Activated T-cell treated with anti-CD3 and anti-CD28 coated beads, Interleukin-2, amount 50 U/mL, for 24 hours (primary cell): ENCODE data around the gene CLASP1.

Source experiments
- DNase-seq: peaks from one replicate; pipeline ENCODE4 v3.0.0-alpha.2; 2020
- H3K27ac Mint-ChIP-seq: 2 replicates; pipeline ENCODE4 v1.8.0; 2020; ENCODE audit warnings: mild to moderate bottlenecking, mixed read lengths
- H3K27me3 Mint-ChIP-seq: 2 replicates; pipeline ENCODE4 v1.8.0; 2020; ENCODE audit warnings: mixed read lengths
- H3K36me3 Mint-ChIP-seq: 2 replicates; pipeline ENCODE4 v1.8.0; 2020; ENCODE audit warnings: low read depth, mixed read lengths
- H3K4me1 Mint-ChIP-seq: 2 replicates; pipeline ENCODE4 v1.8.0; 2020; ENCODE audit warnings: low read depth, mixed read lengths
- H3K4me3 Mint-ChIP-seq: 2 replicates; pipeline ENCODE4 v1.8.0; 2020; ENCODE audit warnings: mild to moderate bottlenecking, moderate library complexity, mixed read lengths
- H3K9me3 Mint-ChIP-seq: 2 replicates; pipeline ENCODE4 v1.8.0; 2020; ENCODE audit warnings: mixed read lengths

CLASP1 gene

DNA sequence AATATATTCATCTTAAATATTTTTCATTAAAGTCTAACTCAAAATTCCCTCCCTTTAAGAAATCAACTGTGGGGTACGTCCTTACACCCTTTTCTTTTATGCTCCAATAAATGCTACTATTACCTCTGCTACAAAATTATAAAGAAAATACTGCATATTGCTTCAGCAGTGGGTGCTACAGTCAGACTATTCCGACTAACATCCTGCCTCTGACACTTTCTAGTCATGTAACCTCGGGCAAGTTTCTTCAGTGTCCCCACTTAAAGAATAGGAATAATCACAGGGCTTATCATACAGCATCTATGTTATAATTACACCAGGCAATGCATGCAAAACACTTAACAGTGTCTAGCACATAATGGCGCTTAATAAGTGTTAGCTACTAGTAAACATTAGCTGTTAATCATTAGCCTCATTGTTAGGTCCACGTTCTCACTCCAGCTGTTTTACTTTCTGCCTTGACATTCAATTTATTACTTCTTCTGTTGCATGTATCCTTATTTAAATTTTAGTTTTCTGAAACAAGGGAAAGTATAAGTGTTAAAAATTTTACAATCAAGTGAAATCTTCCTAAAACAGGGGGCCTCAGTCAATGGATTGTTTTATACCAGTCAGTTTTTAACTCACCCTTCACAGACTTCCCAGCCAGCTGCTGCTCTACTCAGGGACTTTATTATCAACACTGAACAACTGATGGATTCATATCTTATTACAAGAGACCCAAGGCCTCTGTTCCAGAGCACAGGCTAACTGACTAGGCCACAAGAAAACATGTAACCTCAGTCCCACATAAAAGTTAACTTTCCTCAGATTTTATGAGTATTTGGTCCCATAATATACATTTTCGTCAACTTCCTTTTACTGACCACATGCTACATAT, 54.0 kb downstream of the CLASP1 start:
- Mint-ChIP-seq H3K27me3 (no peaks in the 10 kb centered on the region), H3K36me3 (peaks cover 20% of the 10 kb centered on the region), H3K4me1 (peaks cover 52% of the 10 kb centered on the region), H3K27ac (peak overlapping the region; percentile 5), H3K4me3 (no peak overlapping the region), H3K9me3 (no peaks in the 10 kb centered on the region)
- no peak for DNase-seq

GRCh38 chr2:121591199-121591598, 58.1 kb downstream of the CLASP1 start:
- H3K4me3 Mint-ChIP-seq, result no peak overlapping the region
- no peak for DNase-seq
- peaks cover 30% of the 10 kb centered on the region for H3K4me1 Mint-ChIP-seq
- no peaks in the 10 kb centered on the region for H3K27me3 Mint-ChIP-seq
- no peaks in the 10 kb centered on the region for H3K9me3 Mint-ChIP-seq
- H3K36me3 Mint-ChIP-seq, result peaks cover 30% of the 10 kb centered on the region
- H3K27ac Mint-ChIP-seq, result no peak overlapping the region

DNA sequence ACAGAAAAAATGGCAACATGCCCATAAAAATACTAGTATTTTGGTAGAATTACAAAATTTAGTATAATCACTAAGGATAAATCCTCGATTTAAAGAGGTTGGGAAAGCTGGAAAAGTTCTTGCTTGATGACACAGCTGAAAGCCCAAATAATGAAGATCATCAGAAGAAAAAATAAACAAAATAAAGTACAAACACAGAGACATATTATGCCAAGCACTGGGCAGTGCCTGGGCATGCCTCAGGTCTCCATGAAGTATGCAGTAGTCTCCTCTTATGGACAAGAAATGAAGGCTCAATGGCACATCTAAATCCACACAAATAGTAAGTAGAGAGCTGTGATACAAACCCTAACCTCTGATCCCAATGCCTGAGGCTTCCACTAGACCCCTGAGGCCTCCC, 60.9 kb downstream of the CLASP1 start:
- H3K4me1 Mint-ChIP-seq, result peaks cover 33% of the 10 kb centered on the region
- DNase-seq, result no peak
- no peaks in the 10 kb centered on the region for H3K9me3 Mint-ChIP-seq
- peaks cover 27% of the 10 kb centered on the region for H3K36me3 Mint-ChIP-seq
- H3K27ac Mint-ChIP-seq, result no peak overlapping the region
- H3K27me3 Mint-ChIP-seq, result no peaks in the 10 kb centered on the region
- no peak overlapping the region for H3K4me3 Mint-ChIP-seq

DNA sequence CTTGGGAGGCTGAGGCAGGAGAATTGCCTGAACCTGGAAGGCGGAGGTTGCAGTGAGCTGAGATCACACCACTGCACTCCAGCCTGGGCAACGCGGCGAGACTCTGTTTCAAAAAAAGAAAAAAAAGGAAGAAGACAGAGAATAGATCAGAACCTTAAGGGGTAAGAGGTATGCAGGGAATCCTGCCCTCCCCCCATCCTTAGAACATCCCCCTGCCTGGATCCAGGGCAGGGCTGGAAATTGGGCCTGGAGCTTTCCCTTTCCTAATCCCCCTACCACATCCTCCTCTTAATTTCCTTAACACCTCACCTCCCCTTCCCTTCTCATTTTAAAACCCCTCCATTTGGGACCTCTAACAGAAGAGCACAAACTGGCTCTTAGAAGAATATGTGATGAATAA, 62.1 kb downstream of the CLASP1 start:
- Mint-ChIP-seq H3K4me1 (peaks cover 34% of the 10 kb centered on the region), H3K27me3 (no peaks in the 10 kb centered on the region), H3K4me3 (no peak overlapping the region), H3K27ac (no peak overlapping the region), H3K9me3 (no peaks in the 10 kb centered on the region), H3K36me3 (peaks cover 25% of the 10 kb centered on the region)
- DNase-seq, result no peak

DNA sequence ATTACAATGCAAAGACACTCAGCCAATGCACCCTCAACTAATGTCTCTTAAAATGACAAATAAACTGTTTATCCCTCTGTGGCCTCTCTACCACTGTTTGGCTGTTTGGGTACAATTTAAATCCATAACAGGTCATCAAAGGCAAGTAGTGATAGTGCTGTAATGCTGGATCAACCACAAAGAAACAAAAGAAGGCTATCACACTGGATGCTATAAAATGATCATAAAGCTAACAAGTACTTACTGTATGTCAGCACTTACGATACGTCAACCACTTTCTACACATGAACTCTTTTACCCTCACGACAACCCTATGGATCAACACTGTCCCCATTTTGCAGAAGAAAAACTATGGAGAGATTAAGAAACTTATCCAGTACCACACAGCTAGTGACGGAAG, 64.5 kb downstream of the CLASP1 start:
- no peak for DNase-seq
- H3K4me3 Mint-ChIP-seq, result no peak overlapping the region
- H3K9me3 Mint-ChIP-seq, result no peaks in the 10 kb centered on the region
- peaks cover 19% of the 10 kb centered on the region for H3K36me3 Mint-ChIP-seq
- H3K27ac Mint-ChIP-seq, result no peak overlapping the region
- peaks cover 31% of the 10 kb centered on the region for H3K4me1 Mint-ChIP-seq
- no peaks in the 10 kb centered on the region for H3K27me3 Mint-ChIP-seq

- Mint-ChIP-seq H3K4me3 (no peak overlapping the region), H3K27me3 (no peaks in the 10 kb centered on the region), H3K9me3 (no peaks in the 10 kb centered on the region), H3K4me1 (peaks cover 31% of the 10 kb centered on the region), H3K27ac (peak overlapping the region; percentile 22), H3K36me3 (peaks cover 7% of the 10 kb centered on the region)
- no peak for DNase-seq
Measured at GRCh38 chr2:121583555-121583954, 65.7 kb downstream of the CLASP1 start.

GRCh38 chr2:121582272-121582671, 67.0 kb downstream of the CLASP1 start:
- Mint-ChIP-seq H3K27ac (no peak overlapping the region), H3K9me3 (no peaks in the 10 kb centered on the region), H3K36me3 (peaks cover under 1% of the 10 kb centered on the region), H3K4me3 (no peak overlapping the region), H3K4me1 (peaks cover 35% of the 10 kb centered on the region), H3K27me3 (no peaks in the 10 kb centered on the region)
- no peak for DNase-seq

DNA sequence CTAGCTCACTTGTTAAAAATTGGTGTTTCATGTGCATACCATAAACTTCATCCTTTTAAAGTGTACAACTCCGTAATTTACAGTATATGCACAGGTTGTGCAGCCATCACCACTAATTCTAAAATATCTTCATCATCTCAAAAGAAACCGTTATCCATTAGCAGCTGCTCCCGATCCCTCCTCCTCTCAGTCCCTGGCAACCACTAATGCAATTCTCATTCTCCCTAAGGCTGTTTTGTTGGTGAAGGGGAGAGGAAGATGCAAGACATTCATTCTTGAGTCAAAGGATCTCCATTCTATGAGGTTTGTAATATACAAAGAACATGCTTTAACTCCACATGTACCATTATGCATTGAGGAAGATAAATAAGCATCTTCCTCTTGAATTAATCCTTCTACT, 70.0 kb downstream of the CLASP1 start:
- no peaks in the 10 kb centered on the region for H3K9me3 Mint-ChIP-seq
- H3K27me3 Mint-ChIP-seq, result no peaks in the 10 kb centered on the region
- DNase-seq, result no peak
- H3K27ac Mint-ChIP-seq, result peak overlapping the region; percentile 6
- H3K4me3 Mint-ChIP-seq, result no peak overlapping the region
- peaks cover 39% of the 10 kb centered on the region for H3K4me1 Mint-ChIP-seq
- no peaks in the 10 kb centered on the region for H3K36me3 Mint-ChIP-seq

DNA sequence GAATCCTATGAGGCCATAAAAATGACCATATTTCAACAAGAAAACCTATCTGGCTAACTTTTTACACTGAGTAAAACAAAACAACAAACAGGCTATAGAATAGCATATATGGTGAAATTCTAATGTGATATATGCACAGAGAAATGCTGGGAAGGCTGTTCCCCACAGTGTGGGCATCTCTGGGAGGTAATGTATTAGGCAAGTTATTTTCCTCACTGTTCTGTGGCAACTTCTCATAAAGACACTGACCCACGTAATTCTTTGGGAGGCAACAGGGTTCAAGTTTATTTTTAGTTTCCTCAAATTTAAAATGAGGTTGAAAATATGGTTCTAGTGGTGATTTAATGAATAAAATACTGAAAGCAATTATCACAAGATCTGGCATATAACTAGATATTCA, 71.9 kb downstream of the CLASP1 start:
- peaks cover 32% of the 10 kb centered on the region for H3K4me1 Mint-ChIP-seq
- no peak for DNase-seq
- H3K4me3 Mint-ChIP-seq, result no peak overlapping the region
- no peaks in the 10 kb centered on the region for H3K27me3 Mint-ChIP-seq
- peaks cover 6% of the 10 kb centered on the region for H3K36me3 Mint-ChIP-seq
- H3K9me3 Mint-ChIP-seq, result no peaks in the 10 kb centered on the region
- no peak overlapping the region for H3K27ac Mint-ChIP-seq

GRCh38 chr2:121576263-121576662, 73.0 kb downstream of the CLASP1 start:
- Mint-ChIP-seq H3K4me3 (no peak overlapping the region), H3K4me1 (peaks cover 37% of the 10 kb centered on the region), H3K9me3 (no peaks in the 10 kb centered on the region), H3K36me3 (peaks cover 10% of the 10 kb centered on the region), H3K27ac (no peak overlapping the region), H3K27me3 (no peaks in the 10 kb centered on the region)
- no peak for DNase-seq

- no peak for DNase-seq
- H3K9me3 Mint-ChIP-seq, result no peaks in the 10 kb centered on the region
- H3K27ac Mint-ChIP-seq, result no peak overlapping the region
- no peak overlapping the region for H3K4me3 Mint-ChIP-seq
- no peaks in the 10 kb centered on the region for H3K27me3 Mint-ChIP-seq
- peaks cover 10% of the 10 kb centered on the region for H3K36me3 Mint-ChIP-seq
- peaks cover 36% of the 10 kb centered on the region for H3K4me1 Mint-ChIP-seq
Measured at GRCh38 chr2:121575800-121576199, 73.5 kb downstream of the CLASP1 start.

GRCh38 chr2:121570667-121571055, 78.6 kb downstream of the CLASP1 start:
- peaks cover 16% of the 10 kb centered on the region for H3K36me3 Mint-ChIP-seq

DNA sequence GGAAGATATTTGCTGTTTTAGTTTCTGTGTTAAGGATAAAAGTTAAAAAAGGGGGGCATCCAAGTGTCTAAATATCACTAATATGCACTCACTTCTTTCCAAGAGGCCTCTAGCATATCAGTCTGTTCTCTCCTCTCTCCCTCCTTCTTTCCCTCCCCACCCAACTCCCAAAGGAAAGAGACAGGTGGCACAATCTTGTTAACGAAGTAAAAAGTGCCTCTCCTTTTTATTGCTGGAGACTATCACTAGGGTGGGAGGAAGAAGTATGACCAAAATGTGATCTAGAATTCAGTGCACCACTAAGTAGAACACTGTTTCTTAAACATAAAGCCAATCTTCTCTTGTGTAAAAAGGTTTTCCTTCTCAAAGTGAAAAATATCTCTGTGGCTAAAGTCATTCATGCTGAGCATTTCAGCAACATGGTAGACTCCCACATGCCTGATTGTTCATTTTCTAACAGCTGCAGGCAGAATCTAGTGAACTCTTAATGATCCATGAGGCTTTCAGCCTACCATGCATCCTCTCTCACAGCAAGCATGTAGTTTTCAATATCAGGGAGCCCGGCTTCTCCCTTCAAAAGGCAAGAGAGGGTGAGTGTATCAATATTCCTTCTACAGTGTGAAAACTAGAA, 79.1 kb downstream of the CLASP1 start:
- H3K27ac Mint-ChIP-seq, result no peak overlapping the region
- H3K4me3 Mint-ChIP-seq, result no peak overlapping the region
- no peaks in the 10 kb centered on the region for H3K9me3 Mint-ChIP-seq
- H3K36me3 Mint-ChIP-seq, result peaks cover 16% of the 10 kb centered on the region
- no peak for DNase-seq
- H3K27me3 Mint-ChIP-seq, result no peaks in the 10 kb centered on the region
- H3K4me1 Mint-ChIP-seq, result peaks cover 53% of the 10 kb centered on the region

More at GRCh38 chr2:121570667-121571055, 78.6 kb downstream of the CLASP1 start:
- Mint-ChIP-seq H3K27me3 (no peaks in the 10 kb centered on the region), H3K4me3 (no peak overlapping the region), H3K27ac (no peak overlapping the region), H3K9me3 (no peaks in the 10 kb centered on the region), H3K4me1 (peaks cover 50% of the 10 kb centered on the region)
- no peak for DNase-seq

DNA sequence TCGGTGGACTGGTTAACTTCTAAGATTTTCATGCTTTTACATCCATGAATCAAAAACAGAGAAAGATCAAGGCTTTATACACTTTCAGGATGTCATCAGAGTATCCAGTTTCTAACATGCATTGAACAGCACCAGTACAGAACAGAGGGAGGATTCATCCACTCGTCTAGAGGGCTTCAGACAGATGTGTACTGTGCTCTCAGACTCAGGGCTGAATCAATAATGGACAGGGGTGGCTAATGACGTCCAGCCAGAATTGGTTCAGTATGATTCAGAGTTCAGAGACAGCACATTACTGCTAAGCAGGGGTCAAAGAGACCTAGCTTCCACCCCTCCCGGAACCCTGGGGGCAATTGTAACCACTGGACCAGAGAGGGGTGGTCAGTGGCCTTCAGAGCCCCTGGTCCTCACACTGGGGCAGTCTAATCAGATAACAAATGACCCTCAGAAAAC, 81.3 kb downstream of the CLASP1 start:
- peaks cover 26% of the 10 kb centered on the region for H3K36me3 Mint-ChIP-seq
- peak overlapping the region; percentile 39 for H3K27ac Mint-ChIP-seq
- H3K9me3 Mint-ChIP-seq, result peaks cover 10% of the 10 kb centered on the region
- no peaks in the 10 kb centered on the region for H3K27me3 Mint-ChIP-seq
- no peak for DNase-seq
- H3K4me3 Mint-ChIP-seq, result no peak overlapping the region
- H3K4me1 Mint-ChIP-seq, result peaks cover 69% of the 10 kb centered on the region

DNA sequence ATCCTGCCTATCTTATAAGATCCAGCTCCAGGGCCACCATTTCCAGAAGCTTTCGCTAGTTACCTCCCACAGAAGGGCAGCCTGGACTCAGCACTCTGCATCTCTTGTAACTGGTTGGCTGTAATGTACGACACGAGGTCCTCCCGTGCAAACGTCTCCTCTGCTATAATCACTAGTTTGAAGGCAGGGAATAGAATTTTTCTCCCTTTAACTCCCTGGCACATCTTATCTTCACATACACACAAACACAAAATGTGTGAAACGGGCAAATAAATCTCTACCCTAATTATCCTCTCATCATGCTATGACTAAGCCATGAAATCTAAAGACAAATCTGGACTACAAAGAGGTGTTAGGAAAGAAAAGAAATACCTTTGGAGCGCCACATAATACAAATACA, 81.8 kb downstream of the CLASP1 start:
- no peak for DNase-seq
- Mint-ChIP-seq H3K9me3 (peaks cover 10% of the 10 kb centered on the region), H3K36me3 (peaks cover 27% of the 10 kb centered on the region), H3K4me3 (no peak overlapping the region), H3K27ac (no peak overlapping the region), H3K4me1 (peaks cover 74% of the 10 kb centered on the region), H3K27me3 (no peaks in the 10 kb centered on the region)
